Stomach (tissue), 9 donors: Measurements from ENCODE around the gene PTH2. TPM values are rescaled to one million over a fixed set of nuclear protein-coding genes. Genes with fewer than 3 reads are reported as not detected.

ENCODE experiments used
- DNase-seq, 2 donors: peaks; one replicate each; pipeline versions ENCODE4 v3.0.0 to v3.0.0-alpha.2; 2013 to 2019
- H3K27ac ChIP-seq, 5 donors: fragments of 200-600 bp in 4 of 5; sonication (generic) in 4 of 5; one replicate each; pipeline ENCODE4 v1.5.1; 2013 to 2019; ENCODE audit warnings: mild to moderate bottlenecking in 1 of 5, moderate library complexity in 1 of 5
- H3K27me3 ChIP-seq, 3 donors: fragments of 200-600 bp; sonication (generic); one replicate each; pipeline ENCODE4 v1.5.1; 2017 to 2019; ENCODE audit warnings: mixed run types in 1 of 3
- H3K36me3 ChIP-seq, 4 donors: fragments of 200-600 bp; sonication (generic); 1 replicate in 3 of 4; 2 replicates in 1 of 4; pipeline ENCODE4 v1.5.1; 2016 to 2019
- H3K4me1 ChIP-seq, 4 donors: fragments of 200-600 bp; sonication (generic); one replicate each; pipeline ENCODE4 v1.5.1; 2016 to 2019
- H3K4me3 ChIP-seq, 4 donors: fragments of 200-600 bp; sonication (generic) in 3 of 4; one replicate each; pipeline ENCODE4 v1.5.1; 2016 to 2019; ENCODE audit warnings: mild to moderate bottlenecking in 1 of 4
- H3K9me3 ChIP-seq, 4 donors: fragments of 200-600 bp; sonication (generic); one replicate each; pipeline ENCODE4 v1.5.1; 2016 to 2019
- CTCF ChIP-seq, 7 experiments: fragments of 450-650 bp in 4 of 7; fragments of 200-600 bp in 3 of 7; sonication (generic) in 3 of 7; IDR thresholded peaks; one replicate each; pipeline ENCODE4 v1.5.1; 2016 to 2019; ENCODE audit warnings: antibody characterized with exemption in 7 of 7, control low read depth in 2 of 7, mild to moderate bottlenecking in 1 of 7
- EP300 ChIP-seq: sonication (generic); formaldehyde crosslinking; IDR thresholded peaks from one replicate; pipeline ENCODE4 v1.6.1; 2017; ENCODE audit warnings: antibody characterized with exemption
- POLR2A ChIP-seq, 4 donors: fragments of 450-650 bp; IDR thresholded peaks; one replicate each; pipeline ENCODE4 v1.6.1; 2016; ENCODE audit warnings: antibody characterized with exemption in 4 of 4, control low read depth in 2 of 4, mild to moderate bottlenecking in 1 of 4, moderate library complexity in 1 of 4
- POLR2AphosphoS5 ChIP-seq, 3 donors: sonication (generic); formaldehyde crosslinking; IDR thresholded peaks; one replicate each; pipeline ENCODE4 v1.6.1; 2016; ENCODE audit warnings: antibody characterized with exemption in 3 of 3
- WGBS, 5 donors: extraction: QIAGEN DNeasy Blood & Tissue Kit in 3 of 5; methylation state at CpG; one replicate each; pipeline versions ENCODE4 v1.1.5 to v1.1.7; 2013 to 2018; 5-methylcytosine and 5-hydroxymethylcytosine counted together
- intact Hi-C: fragments of 100-400 bp; cut with DNase I; formaldehyde crosslinking; loops from one replicate; pipeline ENCODE4 v1.15.1; 2023; ENCODE audit warnings: low total_unique reads
- polyA plus RNA-seq, 3 donors: library from polyadenylated mRNA; stranded (reverse); fragments of 200-250 nt; gene quantifications; one replicate each; pipeline ENCODE4 v1.2.3, GENCODE V29; 2013
- total RNA-seq, 5 donors: library from RNA; depleted of rRNA; stranded (reverse); fragments of >200 nt; gene quantifications; one replicate each; pipeline versions ENCODE4 v1.1.0 to v1.2.3, GENCODE V29; 2014 to 2016
- donor health status: healthy with polysubstance abuse.
- donor health status: Bipolar disorder and iron deficiency.
- donor health status: healthy.

Gene PTH2
- total and polyA plus RNA-seq, 8 donors = not detected

GRCh38 chr19:49468746-49469447 lies 45.7 kb upstream of the PTH2 start:
- H3K27ac ChIP-seq = peak overlapping the region; percentile 1 to 74 (median 69)
- H3K36me3 ChIP-seq = peaks cover 10 to 60% (median 48%) of the 10 kb centered on the region in 4 donors
- TF ChIP-seq POLR2AphosphoS5 (IDR thresholded peaks at IDR 0.05) (peak in 2 of 3 donors; percentile 14 to 42), CTCF (IDR thresholded peaks at IDR 0.05) (no peak)
- no peaks in the 10 kb centered on the region for H3K9me3 ChIP-seq
- peak; percentile 56 to 94 for DNase-seq
- WGBS, 5 donors = 49 to 59% (median 52%) methylated on average over 15 of the region's 15 CpGs
- H3K27me3 ChIP-seq = no peaks in the 10 kb centered on the region
- intact Hi-C loops = no loop called here
- no peak overlapping the region for H3K4me3 ChIP-seq
- H3K4me1 ChIP-seq = peaks cover 6 to 33% (median 22%) of the 10 kb centered on the region in 4 donors

- TF ChIP-seq POLR2AphosphoS5 (IDR thresholded peaks at IDR 0.05) (no peak), CTCF (IDR thresholded peaks at IDR 0.05) (no peak), EP300 (no peak), POLR2A (IDR thresholded peaks at IDR 0.05) (no peak)
- H3K36me3 ChIP-seq = peaks cover 10 to 64% (median 51%) of the 10 kb centered on the region in 4 donors
- intact Hi-C loops = no loop called here
- H3K9me3 ChIP-seq = no peaks in the 10 kb centered on the region
- H3K27me3 ChIP-seq = no peaks in the 10 kb centered on the region
- peak overlapping the region; percentile 1 to 74 (median 69) for H3K27ac ChIP-seq
- peak in 1 of 2 donors; percentile 46 for DNase-seq
- H3K4me1 ChIP-seq = peaks cover 0 to 26% (median 15%) of the 10 kb centered on the region in 4 donors
- H3K4me3 ChIP-seq = no peak overlapping the region
- 76 to 87% (median 86%) methylated on average over 10 to 19 of the region's 19 CpGs for WGBS, 5 donors
Observed at GRCh38 chr19:49468199-49468598, 45.0 kb upstream of the PTH2 start.

- WGBS, 5 donors = 88 to 100% (median 92%) methylated on average over 2 to 3 of the region's 3 CpGs
- TF ChIP-seq EP300 = no peak
- no peak for DNase-seq
- Histone ChIP-seq H3K4me3 (no peak overlapping the region), H3K36me3 (peaks cover 10 to 80% (median 69%) of the 10 kb centered on the region in 4 donors), H3K9me3 (no peaks in the 10 kb centered on the region), H3K27me3 (no peaks in the 10 kb centered on the region), H3K27ac (no peak overlapping the region), H3K4me1 (peaks cover 0 to 21% (median 10%) of the 10 kb centered on the region in 4 donors)
- intact Hi-C loops = no loop called here
Observed at GRCh38 chr19:49465371-49465770, 42.1 kb upstream of the PTH2 start.

GRCh38 chr19:49463960-49464740 lies 40.9 kb upstream of the PTH2 start:
- TF ChIP-seq POLR2AphosphoS5 (IDR thresholded peaks at IDR 0.05) = no peak
- TF ChIP-seq POLR2A (IDR thresholded peaks at IDR 0.05) = no peak
- TF ChIP-seq EP300 = no peak
- TF ChIP-seq CTCF (IDR thresholded peaks at IDR 0.05) = no peak

More at GRCh38 chr19:49463960-49464740, 40.9 kb upstream of the PTH2 start:
- H3K27ac ChIP-seq = no peak overlapping the region
- H3K36me3 ChIP-seq = peaks cover 16 to 81% (median 74%) of the 10 kb centered on the region in 4 donors
- H3K4me1 ChIP-seq = peaks cover 0 to 12% (median 9%) of the 10 kb centered on the region in 4 donors
- no peak overlapping the region for H3K4me3 ChIP-seq
- intact Hi-C loops = no loop called here
- no peaks in the 10 kb centered on the region for H3K9me3 ChIP-seq
- WGBS, 5 donors = 88 to 94% (median 92%) methylated on average over 37 to 39 of the region's 39 CpGs
- no peaks in the 10 kb centered on the region for H3K27me3 ChIP-seq
- no peak for DNase-seq
